ENCODE results near the gene GDA.

DNA sequence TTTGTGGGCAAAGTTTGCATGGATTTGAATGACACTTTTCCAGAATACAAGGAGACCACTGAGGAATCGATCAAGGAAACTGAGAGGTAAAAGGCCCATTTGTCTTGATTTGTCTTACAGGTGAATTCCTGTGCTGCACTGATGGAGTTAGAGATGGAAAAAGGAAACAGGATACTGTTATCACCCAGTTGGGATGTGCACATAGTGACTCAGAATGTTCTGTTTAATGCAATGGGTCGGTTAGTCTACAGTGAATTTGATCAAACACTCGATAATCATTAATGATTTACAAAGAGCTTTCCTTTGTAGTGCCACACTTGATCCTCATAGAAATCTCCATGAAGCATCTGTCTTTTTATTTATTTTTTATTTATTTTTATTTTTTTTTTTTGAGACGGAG is 64.7 kb downstream of the GDA start:
- TF ChIP-seq, protein P1, sequence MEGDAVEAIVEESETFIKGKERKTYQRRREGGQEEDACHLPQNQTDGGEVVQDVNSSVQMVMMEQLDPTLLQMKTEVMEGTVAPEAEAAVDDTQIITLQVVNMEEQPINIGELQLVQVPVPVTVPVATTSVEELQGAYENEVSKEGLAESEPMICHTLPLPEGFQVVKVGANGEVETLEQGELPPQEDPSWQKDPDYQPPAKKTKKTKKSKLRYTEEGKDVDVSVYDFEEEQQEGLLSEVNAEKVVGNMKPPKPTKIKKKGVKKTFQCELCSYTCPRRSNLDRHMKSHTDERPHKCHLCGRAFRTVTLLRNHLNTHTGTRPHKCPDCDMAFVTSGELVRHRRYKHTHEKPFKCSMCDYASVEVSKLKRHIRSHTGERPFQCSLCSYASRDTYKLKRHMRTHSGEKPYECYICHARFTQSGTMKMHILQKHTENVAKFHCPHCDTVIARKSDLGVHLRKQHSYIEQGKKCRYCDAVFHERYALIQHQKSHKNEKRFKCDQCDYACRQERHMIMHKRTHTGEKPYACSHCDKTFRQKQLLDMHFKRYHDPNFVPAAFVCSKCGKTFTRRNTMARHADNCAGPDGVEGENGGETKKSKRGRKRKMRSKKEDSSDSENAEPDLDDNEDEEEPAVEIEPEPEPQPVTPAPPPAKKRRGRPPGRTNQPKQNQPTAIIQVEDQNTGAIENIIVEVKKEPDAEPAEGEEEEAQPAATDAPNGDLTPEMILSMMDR (IDR thresholded peaks at IDR 0.05) = no peak
- TF ChIP-seq POLR2AphosphoS5 (IDR thresholded peaks at IDR 0.05; ENCODE audit: low read depth, low read length) = no peak
